Liver (tissue), 9 donors: ENCODE results near the gene ARMH3. TPM values are rescaled to one million over a fixed set of nuclear protein-coding genes. Genes with fewer than 3 reads are reported as not detected.

ENCODE experiments used
- DNase-seq: peaks from one replicate; pipeline ENCODE4 v3.0.0-alpha.2; 2017; ENCODE audit warnings: low spot score
- H3K27ac ChIP-seq, 2 donors: one replicate each; pipeline ENCODE4 v1.7.0; 2013; ENCODE audit warnings: inconsistent platforms in 2 of 2, low read length in 2 of 2, control low read depth in 1 of 2, low read depth in 1 of 2, mild to moderate bottlenecking in 1 of 2
- H3K27me3 ChIP-seq, 4 donors: one replicate each; pipeline versions ENCODE4 v1.6.1 to v1.7.0; 2013; ENCODE audit warnings: low read length in 3 of 4, inconsistent platforms in 1 of 4, mild to moderate bottlenecking in 1 of 4, moderate library complexity in 1 of 4; ENCODE audit not compliant: control insufficient read depth in 4 of 4, insufficient read depth in 4 of 4
- H3K36me3 ChIP-seq, 4 donors: one replicate each; pipeline versions ENCODE4 v1.6.1 to v1.7.0; 2013; ENCODE audit warnings: low read length in 3 of 4, mild to moderate bottlenecking in 3 of 4, low read depth in 1 of 4, moderate library complexity in 1 of 4; ENCODE audit not compliant: control insufficient read depth in 4 of 4, insufficient read depth in 3 of 4
- H3K4me1 ChIP-seq, 4 donors: one replicate each; pipeline versions ENCODE4 v1.6.1 to v1.7.0; 2013; ENCODE audit warnings: low read length in 3 of 4, mild to moderate bottlenecking in 3 of 4, moderate library complexity in 1 of 4; ENCODE audit not compliant: control insufficient read depth in 4 of 4, insufficient read depth in 4 of 4
- H3K4me3 ChIP-seq, 3 donors: one replicate each; pipeline versions ENCODE4 v1.6.1 to v1.7.0; 2013; ENCODE audit warnings: low read length in 3 of 3, control low read depth in 1 of 3, low read depth in 1 of 3, mild to moderate bottlenecking in 1 of 3
- H3K9ac ChIP-seq, 2 donors: one replicate each; pipeline ENCODE4 v1.7.0; 2013; ENCODE audit warnings: low read length in 2 of 2, mild to moderate bottlenecking in 2 of 2, moderate library complexity in 2 of 2, control low read depth in 1 of 2, low read depth in 1 of 2
- H3K9me3 ChIP-seq, 4 donors: one replicate each; pipeline versions ENCODE4 v1.6.1 to v1.7.0; 2013; ENCODE audit warnings: low read length in 3 of 4; ENCODE audit not compliant: control insufficient read depth in 4 of 4
- EGR1 ChIP-seq, 2 donors: IDR thresholded peaks; 2 replicates each; pipeline ENCODE4 v1.6.1; 2016 to 2018; ENCODE audit warnings: antibody characterized with exemption in 2 of 2, low read depth in 2 of 2
- FOXA1 ChIP-seq: IDR thresholded peaks from 2 replicates; pipeline ENCODE4 v1.6.1; 2016; ENCODE audit warnings: antibody characterized with exemption
- GABPA ChIP-seq, 2 donors: IDR thresholded peaks in 1 of 2; conservative IDR thresholded peaks in 1 of 2; 2 replicates each; pipeline ENCODE4 v1.6.1; 2016; ENCODE audit warnings: antibody characterized with exemption in 2 of 2, mild to moderate bottlenecking in 1 of 2, moderate library complexity in 1 of 2
- HNF4A ChIP-seq, 2 donors: conservative IDR thresholded peaks; 2 replicates each; pipeline ENCODE4 v1.6.1; 2016; ENCODE audit warnings: antibody characterized with exemption in 2 of 2, mild to moderate bottlenecking in 2 of 2
- HNF4G ChIP-seq: IDR thresholded peaks from 2 replicates; pipeline ENCODE4 v1.6.1; 2016; ENCODE audit warnings: antibody characterized with exemption
- JUND ChIP-seq, 2 donors: IDR thresholded peaks; 2 replicates each; pipeline ENCODE4 v1.6.1; 2016; ENCODE audit warnings: antibody characterized with exemption in 2 of 2
- NR2F2 ChIP-seq: IDR thresholded peaks from 2 replicates; pipeline ENCODE4 v1.6.1; 2016; ENCODE audit warnings: antibody characterized with exemption
- SP1 ChIP-seq: IDR thresholded peaks from 2 replicates; pipeline ENCODE4 v1.6.1; 2018; ENCODE audit warnings: antibody characterized with exemption, mild to moderate bottlenecking
- TAF1 ChIP-seq: conservative IDR thresholded peaks from 2 replicates; pipeline ENCODE4 v1.6.1; 2016; ENCODE audit warnings: antibody characterized with exemption, mild to moderate bottlenecking
- YY1 ChIP-seq: IDR thresholded peaks from 2 replicates; pipeline ENCODE4 v1.6.1; 2016; ENCODE audit warnings: antibody characterized with exemption, mild to moderate bottlenecking
- WGBS: extraction: QIAGEN DNeasy Blood & Tissue Kit; methylation state at CpG from one replicate; pipeline ENCODE4 v1.1.7; 2013; 5-methylcytosine and 5-hydroxymethylcytosine counted together
- polyA plus RNA-seq, 2 donors: library from polyadenylated mRNA; stranded (reverse) in 1 of 2; unstranded in 1 of 2; fragments of 200-250 nt in 1 of 2; fragments of >200 nt in 1 of 2; fragmentation: Nextera tagmentation in 1 of 2; extraction: Ambion mirVana in 1 of 2; gene quantifications; one replicate each; pipeline versions ENCODE4 v1.2.1 to v1.2.3, GENCODE V29; 2013 to 2015
- total RNA-seq, 2 donors: library from RNA; depleted of rRNA; stranded (reverse); fragments of >200 nt; gene quantifications; one replicate each; pipeline ENCODE4 v1.2.3, GENCODE V29; 2014
- TF ChIP-seq, protein P1 (sequence below): IDR thresholded peaks from 2 replicates; pipeline ENCODE4 v1.6.1; 2016; ENCODE audit warnings: antibody characterized with exemption
- TF ChIP-seq, protein P2 (sequence below): IDR thresholded peaks from 2 replicates; pipeline ENCODE4 v1.6.1; 2016; ENCODE audit warnings: antibody characterized with exemption, mild to moderate bottlenecking
- TF ChIP-seq, protein P3 (sequence below): fragments of 150-350 bp; IDR thresholded peaks from 2 replicates; pipeline ENCODE4 v1.5.1; 2017; ENCODE audit warnings: improper control_type of control experiment, low read depth, low read length; ENCODE audit not compliant: missing input control
- TF ChIP-seq, protein P4 (sequence below): IDR thresholded peaks from 2 replicates; pipeline ENCODE4 v1.6.1; 2016; ENCODE audit warnings: antibody characterized with exemption
- donor health status: healthy.
- donor health status: healthy.
- donor health status: healthy.
- donor health status: healthy.
- donor health status: healthy.

Gene ARMH3
- total and polyA plus RNA-seq, 4 donors = 5.3 to 14.9 (median 9.2) TPM

DNA sequence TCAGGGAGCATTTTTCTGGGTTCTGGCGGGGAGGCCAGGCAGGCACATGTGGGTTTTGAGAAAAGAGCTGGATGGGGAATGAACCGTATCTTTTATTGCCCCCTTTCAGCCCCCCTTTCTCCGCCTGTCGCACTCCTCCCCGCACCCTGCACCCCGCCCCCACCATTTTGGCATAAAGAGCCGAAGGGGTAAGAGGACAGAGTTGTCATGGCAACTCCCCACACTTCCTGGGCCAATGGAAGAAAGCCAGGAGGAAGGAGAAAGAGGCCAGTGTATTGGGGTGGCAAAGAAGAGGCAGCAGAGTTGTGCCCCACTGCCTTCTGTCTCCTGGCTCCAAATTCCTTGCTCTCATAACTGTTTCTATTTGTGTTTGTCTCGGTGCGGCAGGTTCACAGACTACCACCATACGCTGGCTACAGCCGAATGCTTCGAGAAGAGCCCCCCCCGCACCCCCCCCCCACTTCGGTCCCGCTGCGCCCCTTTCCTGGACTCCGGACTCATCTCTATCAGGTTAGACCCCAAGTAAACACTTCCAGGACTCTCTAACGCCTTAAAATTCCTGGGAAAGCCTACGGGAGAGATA, 215.8 kb downstream of the ARMH3 start:
- no peak overlapping the region for H3K27ac ChIP-seq
- TF ChIP-seq TAF1 = no peak
- TF ChIP-seq FOXA1 = no peak
- TF ChIP-seq JUND (IDR thresholded peaks at IDR 0.05) = no peak
- no peak for TF ChIP-seq HNF4G
- TF ChIP-seq, protein P1, sequence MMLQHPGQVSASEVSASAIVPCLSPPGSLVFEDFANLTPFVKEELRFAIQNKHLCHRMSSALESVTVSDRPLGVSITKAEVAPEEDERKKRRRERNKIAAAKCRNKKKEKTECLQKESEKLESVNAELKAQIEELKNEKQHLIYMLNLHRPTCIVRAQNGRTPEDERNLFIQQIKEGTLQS = no peak
- TF ChIP-seq, protein P2, sequence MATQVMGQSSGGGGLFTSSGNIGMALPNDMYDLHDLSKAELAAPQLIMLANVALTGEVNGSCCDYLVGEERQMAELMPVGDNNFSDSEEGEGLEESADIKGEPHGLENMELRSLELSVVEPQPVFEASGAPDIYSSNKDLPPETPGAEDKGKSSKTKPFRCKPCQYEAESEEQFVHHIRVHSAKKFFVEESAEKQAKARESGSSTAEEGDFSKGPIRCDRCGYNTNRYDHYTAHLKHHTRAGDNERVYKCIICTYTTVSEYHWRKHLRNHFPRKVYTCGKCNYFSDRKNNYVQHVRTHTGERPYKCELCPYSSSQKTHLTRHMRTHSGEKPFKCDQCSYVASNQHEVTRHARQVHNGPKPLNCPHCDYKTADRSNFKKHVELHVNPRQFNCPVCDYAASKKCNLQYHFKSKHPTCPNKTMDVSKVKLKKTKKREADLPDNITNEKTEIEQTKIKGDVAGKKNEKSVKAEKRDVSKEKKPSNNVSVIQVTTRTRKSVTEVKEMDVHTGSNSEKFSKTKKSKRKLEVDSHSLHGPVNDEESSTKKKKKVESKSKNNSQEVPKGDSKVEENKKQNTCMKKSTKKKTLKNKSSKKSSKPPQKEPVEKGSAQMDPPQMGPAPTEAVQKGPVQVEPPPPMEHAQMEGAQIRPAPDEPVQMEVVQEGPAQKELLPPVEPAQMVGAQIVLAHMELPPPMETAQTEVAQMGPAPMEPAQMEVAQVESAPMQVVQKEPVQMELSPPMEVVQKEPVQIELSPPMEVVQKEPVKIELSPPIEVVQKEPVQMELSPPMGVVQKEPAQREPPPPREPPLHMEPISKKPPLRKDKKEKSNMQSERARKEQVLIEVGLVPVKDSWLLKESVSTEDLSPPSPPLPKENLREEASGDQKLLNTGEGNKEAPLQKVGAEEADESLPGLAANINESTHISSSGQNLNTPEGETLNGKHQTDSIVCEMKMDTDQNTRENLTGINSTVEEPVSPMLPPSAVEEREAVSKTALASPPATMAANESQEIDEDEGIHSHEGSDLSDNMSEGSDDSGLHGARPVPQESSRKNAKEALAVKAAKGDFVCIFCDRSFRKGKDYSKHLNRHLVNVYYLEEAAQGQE = no peak
- no peak for TF ChIP-seq SP1
- no peak for TF ChIP-seq GABPA (IDR thresholded peaks at IDR 0.05 in 1 of 2, conservative IDR thresholded peaks at IDR 0.05 in 1 of 2)
- no peak for TF ChIP-seq HNF4A (conservative IDR thresholded peaks at IDR 0.05)
- TF ChIP-seq, protein P3, sequence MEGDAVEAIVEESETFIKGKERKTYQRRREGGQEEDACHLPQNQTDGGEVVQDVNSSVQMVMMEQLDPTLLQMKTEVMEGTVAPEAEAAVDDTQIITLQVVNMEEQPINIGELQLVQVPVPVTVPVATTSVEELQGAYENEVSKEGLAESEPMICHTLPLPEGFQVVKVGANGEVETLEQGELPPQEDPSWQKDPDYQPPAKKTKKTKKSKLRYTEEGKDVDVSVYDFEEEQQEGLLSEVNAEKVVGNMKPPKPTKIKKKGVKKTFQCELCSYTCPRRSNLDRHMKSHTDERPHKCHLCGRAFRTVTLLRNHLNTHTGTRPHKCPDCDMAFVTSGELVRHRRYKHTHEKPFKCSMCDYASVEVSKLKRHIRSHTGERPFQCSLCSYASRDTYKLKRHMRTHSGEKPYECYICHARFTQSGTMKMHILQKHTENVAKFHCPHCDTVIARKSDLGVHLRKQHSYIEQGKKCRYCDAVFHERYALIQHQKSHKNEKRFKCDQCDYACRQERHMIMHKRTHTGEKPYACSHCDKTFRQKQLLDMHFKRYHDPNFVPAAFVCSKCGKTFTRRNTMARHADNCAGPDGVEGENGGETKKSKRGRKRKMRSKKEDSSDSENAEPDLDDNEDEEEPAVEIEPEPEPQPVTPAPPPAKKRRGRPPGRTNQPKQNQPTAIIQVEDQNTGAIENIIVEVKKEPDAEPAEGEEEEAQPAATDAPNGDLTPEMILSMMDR = no peak
- TF ChIP-seq EGR1 (IDR thresholded peaks at IDR 0.05; ENCODE audit: low read depth in 2 of 2) = no peak
- TF ChIP-seq YY1 = no peak
- TF ChIP-seq NR2F2 = no peak
- H3K27me3 ChIP-seq = no peaks in the 10 kb centered on the region
- H3K4me1 ChIP-seq = peaks cover 11 to 28% (median 15%) of the 10 kb centered on the region in 4 donors
- no peaks in the 10 kb centered on the region for H3K36me3 ChIP-seq
- no peak overlapping the region for H3K9ac ChIP-seq
- peak overlapping the region in 1 of 3 donors; percentile 48 for H3K4me3 ChIP-seq
- no peak for DNase-seq
- no peaks in the 10 kb centered on the region for H3K9me3 ChIP-seq
- 3% methylated on average over 19 of the region's 19 CpGs for WGBS

DNA sequence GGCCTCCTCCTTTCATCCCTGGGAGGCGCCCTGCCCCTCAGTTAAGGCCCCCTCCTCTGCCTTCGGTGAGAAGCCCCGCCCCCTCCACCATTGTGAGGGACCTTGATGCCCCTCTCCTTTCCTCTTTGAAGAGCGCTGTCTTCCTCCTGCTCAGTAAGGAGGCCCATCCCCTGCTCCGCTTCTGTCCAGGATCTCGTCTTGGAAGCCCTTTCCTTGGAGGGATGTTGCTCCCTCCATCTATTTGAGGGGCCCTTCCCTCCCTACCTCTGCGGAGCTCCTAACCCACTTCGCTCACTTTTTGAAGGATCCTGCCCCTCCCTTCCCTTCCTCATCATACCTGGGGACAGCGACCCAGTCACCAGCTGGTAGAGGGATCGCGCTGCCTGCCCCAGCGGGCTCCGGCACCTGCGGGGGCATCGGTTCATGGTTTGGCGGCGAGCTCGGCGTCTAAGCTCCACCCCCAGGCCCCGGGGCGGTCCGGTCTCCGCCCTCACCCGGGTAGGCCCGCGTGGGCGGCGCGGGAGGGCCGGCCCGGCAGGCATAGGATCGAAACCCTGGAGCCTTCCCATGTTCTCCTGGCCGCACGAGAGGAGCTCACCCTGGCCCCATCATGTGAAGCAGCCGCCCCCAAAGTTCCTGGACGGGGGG, 216.4 kb downstream of the ARMH3 start:
- 16% methylated on average over 36 of the region's 36 CpGs for WGBS
- no peaks in the 10 kb centered on the region for H3K36me3 ChIP-seq
- TF ChIP-seq, protein P4, sequence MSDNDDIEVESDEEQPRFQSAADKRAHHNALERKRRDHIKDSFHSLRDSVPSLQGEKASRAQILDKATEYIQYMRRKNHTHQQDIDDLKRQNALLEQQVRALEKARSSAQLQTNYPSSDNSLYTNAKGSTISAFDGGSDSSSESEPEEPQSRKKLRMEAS = no peak
- TF ChIP-seq EGR1 (IDR thresholded peaks at IDR 0.05; ENCODE audit: low read depth in 2 of 2) = peak; percentile 86 to 93
- TF ChIP-seq, protein P2 = no peak
- no peak overlapping the region for H3K9ac ChIP-seq
- peak; percentile 74 for DNase-seq
- no peak overlapping the region for H3K27ac ChIP-seq
- H3K27me3 ChIP-seq = no peaks in the 10 kb centered on the region
- H3K4me3 ChIP-seq = peak overlapping the region in 2 of 3 donors; percentile 48 to 49
- H3K9me3 ChIP-seq = no peaks in the 10 kb centered on the region
- H3K4me1 ChIP-seq = peaks cover 11 to 28% (median 15%) of the 10 kb centered on the region in 4 donors
